Calu3 (cell line): Measurements from ENCODE around the gene SAFB2. TPM values are rescaled to one million over a fixed set of nuclear protein-coding genes. Genes with fewer than 3 reads are reported as not detected.

ENCODE experiments used
- BruUV-seq: library from RNA; stranded (reverse); fragments of 400-500 nt; replicated peaks from 2 replicates; lab custom pipeline; 2021; lab: Mats Ljungman, UMichigan
- CTCF ChIA-PET: fragments of 300-600 bp; sonication (Branson Sonifier 250); formaldehyde crosslinking; loops from one replicate; lab custom pipeline; 2022; ENCODE audit warnings: antibody characterized with exemption; lab: Charles Lee
- DNase-seq: peaks from one replicate; pipeline ENCODE4 v3.0.0; 2022
- H3K27ac Mint-ChIP-seq: one replicate; pipeline ENCODE4 v1.8.0; 2022; ENCODE audit warnings: mixed read lengths; ENCODE audit not compliant: unreplicated experiment
- H3K27me3 Mint-ChIP-seq: one replicate; pipeline ENCODE4 v1.8.0; 2022; ENCODE audit warnings: mixed read lengths; ENCODE audit not compliant: unreplicated experiment
- H3K36me3 Mint-ChIP-seq: one replicate; pipeline ENCODE4 v1.8.0; 2022; ENCODE audit warnings: mild to moderate bottlenecking, moderate library complexity, mixed read lengths; ENCODE audit not compliant: insufficient read depth, unreplicated experiment
- H3K4me1 Mint-ChIP-seq: one replicate; pipeline ENCODE4 v1.8.0; 2022; ENCODE audit warnings: mild to moderate bottlenecking, low read depth, mixed read lengths; ENCODE audit not compliant: unreplicated experiment
- H3K4me3 Mint-ChIP-seq: one replicate; pipeline ENCODE4 v1.8.0; 2022; ENCODE audit warnings: mild to moderate bottlenecking, low read depth, moderate library complexity, mixed read lengths; ENCODE audit not compliant: unreplicated experiment
- H3K9me3 Mint-ChIP-seq: one replicate; pipeline ENCODE4 v1.8.0; 2022; ENCODE audit warnings: low read depth, mixed read lengths; ENCODE audit not compliant: unreplicated experiment
- intact Hi-C: fragments of 100-400 bp; cut with micrococcal nuclease; formaldehyde crosslinking; loops from one replicate; pipeline ENCODE4 v1.10.0; 2022; ENCODE audit not compliant: unreplicated experiment
- total RNA-seq: library from RNA; stranded (reverse); gene quantifications from 2 replicates; pipeline ENCODE4 v1.2.3, GENCODE V29; 2022
- TF ChIP-seq, protein P1 (sequence below): fragments of 200-600 bp; IDR thresholded peaks from one replicate; pipeline ENCODE4 v1.8.0; 2022; ENCODE audit warnings: antibody characterized with exemption; ENCODE audit not compliant: unreplicated experiment

SAFB2 gene
- total RNA-seq, 1 experiment from 2014 or later: 71.7 TPM

DNA sequence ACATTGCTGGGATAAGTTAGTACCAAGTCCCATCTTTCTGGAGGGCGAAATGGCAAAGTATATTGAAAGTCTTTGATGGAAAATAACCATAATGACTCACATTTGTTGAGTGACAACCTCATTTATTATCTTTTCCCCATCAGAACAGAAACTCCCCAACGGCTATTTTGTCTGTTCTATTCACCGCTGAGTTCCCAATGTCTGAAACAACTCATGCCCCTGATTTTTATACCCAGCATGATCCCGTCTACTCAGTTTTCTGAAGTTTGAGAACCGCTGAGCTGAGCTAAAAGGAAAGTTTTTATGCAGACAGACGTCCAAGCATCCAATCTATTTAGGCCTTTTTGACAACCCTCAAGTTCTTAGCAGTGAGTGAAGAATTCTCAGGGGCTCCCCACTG is 47.0 kb downstream of the SAFB2 start:
- TF ChIP-seq, protein P1, sequence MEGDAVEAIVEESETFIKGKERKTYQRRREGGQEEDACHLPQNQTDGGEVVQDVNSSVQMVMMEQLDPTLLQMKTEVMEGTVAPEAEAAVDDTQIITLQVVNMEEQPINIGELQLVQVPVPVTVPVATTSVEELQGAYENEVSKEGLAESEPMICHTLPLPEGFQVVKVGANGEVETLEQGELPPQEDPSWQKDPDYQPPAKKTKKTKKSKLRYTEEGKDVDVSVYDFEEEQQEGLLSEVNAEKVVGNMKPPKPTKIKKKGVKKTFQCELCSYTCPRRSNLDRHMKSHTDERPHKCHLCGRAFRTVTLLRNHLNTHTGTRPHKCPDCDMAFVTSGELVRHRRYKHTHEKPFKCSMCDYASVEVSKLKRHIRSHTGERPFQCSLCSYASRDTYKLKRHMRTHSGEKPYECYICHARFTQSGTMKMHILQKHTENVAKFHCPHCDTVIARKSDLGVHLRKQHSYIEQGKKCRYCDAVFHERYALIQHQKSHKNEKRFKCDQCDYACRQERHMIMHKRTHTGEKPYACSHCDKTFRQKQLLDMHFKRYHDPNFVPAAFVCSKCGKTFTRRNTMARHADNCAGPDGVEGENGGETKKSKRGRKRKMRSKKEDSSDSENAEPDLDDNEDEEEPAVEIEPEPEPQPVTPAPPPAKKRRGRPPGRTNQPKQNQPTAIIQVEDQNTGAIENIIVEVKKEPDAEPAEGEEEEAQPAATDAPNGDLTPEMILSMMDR: no peak
- H3K27me3 Mint-ChIP-seq: no peaks in the 10 kb centered on the region
- no peaks in the 10 kb centered on the region for H3K36me3 Mint-ChIP-seq
- DNase-seq: no peak
- H3K4me1 Mint-ChIP-seq: no peaks in the 10 kb centered on the region
- H3K4me3 Mint-ChIP-seq: no peak overlapping the region
- no peak overlapping the region for H3K27ac Mint-ChIP-seq
- intact Hi-C loops: no loop called here
- CTCF ChIA-PET: interaction anchor here (0.7 kb wide), 1 partner anchor 40 kb away, joined by 6 read pairs; no protein-coding TSS in a partner anchor
- no TSS peak for BruUV-seq
- H3K9me3 Mint-ChIP-seq: no peaks in the 10 kb centered on the region

DNA sequence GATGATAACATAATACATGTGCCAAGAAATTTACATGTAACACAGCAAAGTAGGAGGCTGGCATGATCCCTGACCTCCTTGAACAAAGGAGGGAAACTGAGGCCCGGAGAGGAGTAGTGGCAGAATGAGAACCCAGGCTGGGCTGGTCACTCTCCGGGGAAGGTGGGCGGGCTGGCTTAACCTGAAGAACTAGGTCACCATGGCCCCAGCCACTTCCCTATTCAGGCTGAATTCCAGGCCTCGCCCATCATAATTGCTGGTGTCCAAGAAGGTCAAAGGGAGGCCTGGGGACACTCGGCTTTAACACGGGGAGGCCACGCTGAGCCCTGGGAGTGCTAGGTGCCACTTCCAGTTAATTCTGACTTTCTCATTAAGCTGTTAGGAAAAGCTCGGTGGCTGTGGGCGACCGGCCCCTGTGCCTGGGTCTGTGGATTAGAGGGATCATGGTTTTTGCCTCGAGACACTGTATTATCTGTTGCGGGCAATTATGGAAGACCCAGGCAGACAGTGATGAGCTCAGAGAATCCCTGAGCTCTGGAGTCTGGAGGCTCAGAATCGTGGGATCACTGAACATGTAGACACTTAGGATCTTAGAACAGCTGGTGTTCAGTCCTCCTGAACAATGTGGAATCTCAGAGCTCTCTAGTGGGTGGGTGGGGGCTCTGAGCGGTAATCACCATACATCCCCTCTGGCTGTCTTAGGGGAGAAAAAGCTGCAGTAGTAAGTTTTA is 49.9 kb downstream of the SAFB2 start:
- no peaks in the 10 kb centered on the region for H3K4me1 Mint-ChIP-seq
- DNase-seq: peak; percentile 14
- H3K9me3 Mint-ChIP-seq: no peaks in the 10 kb centered on the region
- no peaks in the 10 kb centered on the region for H3K27me3 Mint-ChIP-seq
- no peaks in the 10 kb centered on the region for H3K36me3 Mint-ChIP-seq
- H3K27ac Mint-ChIP-seq: no peak overlapping the region
- CTCF ChIA-PET: no interaction called here
- intact Hi-C loops: no loop called here
- H3K4me3 Mint-ChIP-seq: no peak overlapping the region
- TF ChIP-seq, protein P1: no peak
- BruUV-seq: no TSS peak

DNA sequence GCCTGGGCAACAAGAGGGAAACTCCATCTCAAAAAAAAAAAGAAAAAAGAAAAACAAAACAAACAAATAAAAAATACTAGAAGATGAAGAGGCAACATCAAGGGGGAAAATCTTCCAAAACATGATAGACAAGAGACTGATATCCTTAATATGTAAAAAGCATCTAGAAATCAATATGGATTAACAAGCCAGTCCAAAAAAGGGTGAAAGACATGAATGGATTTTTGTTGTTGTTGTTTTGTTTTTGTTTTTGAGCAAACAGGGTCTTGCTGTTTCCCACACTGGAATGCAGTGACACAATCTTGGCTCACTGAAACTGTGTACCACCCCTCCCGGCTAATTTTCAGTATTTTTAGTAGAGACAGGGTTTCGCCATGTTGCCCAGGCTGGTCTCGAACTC is 50.8 kb downstream of the SAFB2 start:
- Mint-ChIP-seq H3K36me3 (no peaks in the 10 kb centered on the region), H3K27me3 (no peaks in the 10 kb centered on the region), H3K9me3 (no peaks in the 10 kb centered on the region), H3K27ac (no peak overlapping the region), H3K4me3 (no peak overlapping the region), H3K4me1 (no peaks in the 10 kb centered on the region)
- DNase-seq: no peak
- CTCF ChIA-PET: no interaction called here
- BruUV-seq: no TSS peak
- TF ChIP-seq, protein P1: no peak
- intact Hi-C loops: no loop called here

DNA sequence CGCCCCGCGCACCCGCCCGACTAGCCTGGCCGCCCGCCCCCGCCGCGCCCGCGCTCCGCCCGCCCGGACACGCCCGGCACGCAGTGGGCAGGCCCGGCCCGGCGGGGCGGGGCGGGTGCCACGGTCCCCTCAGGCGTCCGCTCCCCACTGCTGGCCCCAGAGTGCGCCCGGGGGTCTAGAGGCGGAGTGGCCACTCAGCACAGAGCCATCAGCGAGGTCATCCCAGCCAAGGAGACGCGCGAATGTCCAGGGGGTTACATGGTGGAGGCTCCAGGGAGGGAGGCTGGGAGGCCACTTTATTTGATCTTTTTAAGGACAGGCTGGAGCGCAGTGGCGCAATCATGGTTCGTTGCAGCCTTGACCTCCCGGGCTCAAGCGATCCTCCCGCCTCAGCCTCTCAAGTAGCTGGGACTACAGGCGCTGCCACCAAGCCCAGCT is 54.6 kb downstream of the SAFB2 start:
- TF ChIP-seq, protein P1: no peak
- Mint-ChIP-seq H3K9me3 (no peaks in the 10 kb centered on the region), H3K27me3 (no peaks in the 10 kb centered on the region), H3K36me3 (no peaks in the 10 kb centered on the region), H3K4me1 (no peaks in the 10 kb centered on the region), H3K27ac (no peak overlapping the region), H3K4me3 (no peak overlapping the region)
- no TSS peak for BruUV-seq
- CTCF ChIA-PET: no interaction called here
- intact Hi-C loops: no loop called here
- DNase-seq: peak; percentile 6
